Naive thymus-derived CD4-positive, alpha-beta T cell (primary cell): Measurements from ENCODE around the gene GPR78. TPM values are rescaled to one million over a fixed set of nuclear protein-coding genes. Genes with fewer than 3 reads are reported as not detected.

Experiments used
- ATAC-seq: fragments of 150-1000 bp; cut with Tn5 transposase; 2 replicates; pipeline ENCODE4 v1.10.0; 2021; ENCODE audit warnings: mild to moderate bottlenecking, moderate library complexity
- CTCF ChIA-PET: fragments of 350-600 bp; sonication (Branson Sonifier 250); formaldehyde crosslinking; loops from one replicate; lab custom pipeline; 2021; ENCODE audit warnings: antibody characterized with exemption; lab: Charles Lee
- POLR2A ChIA-PET: fragments of 350-600 bp; sonication (Branson Sonifier 250); formaldehyde crosslinking; loops from one replicate; lab custom pipeline; 2021; ENCODE audit warnings: antibody characterized with exemption, inconsistent platforms; lab: Charles Lee
- DNase-seq, 9 donors: peaks; one replicate each; pipeline versions ENCODE4 v3.0.0 to v3.0.0-alpha.2; 2020 to 2022; ENCODE audit warnings: mixed read lengths in 1 of 9
- H3K27ac ChIP-seq: one replicate; pipeline ENCODE4 v1.7.0; 2013; ENCODE audit warnings: mild to moderate bottlenecking, low read depth, low read length, moderate library complexity
- H3K27me3 ChIP-seq, 2 donors: one replicate each; pipeline ENCODE4 v1.7.0; 2013; ENCODE audit warnings: low read length in 2 of 2, mild to moderate bottlenecking in 2 of 2, moderate library complexity in 2 of 2; ENCODE audit not compliant: control insufficient read depth in 2 of 2, insufficient read depth in 2 of 2
- H3K36me3 ChIP-seq, 3 experiments: 1 replicate in 2 of 3; 2 replicates in 1 of 3; pipeline ENCODE4 v1.7.0; 2013; ENCODE audit warnings: low read length in 3 of 3, mild to moderate bottlenecking in 3 of 3, moderate library complexity in 1 of 3; ENCODE audit not compliant: insufficient read depth in 3 of 3, control insufficient read depth in 2 of 3
- H3K4me1 ChIP-seq, 2 donors: one replicate each; pipeline ENCODE4 v1.7.0; 2013; ENCODE audit warnings: low read length in 2 of 2, mild to moderate bottlenecking in 2 of 2, moderate library complexity in 1 of 2; ENCODE audit not compliant: control insufficient read depth in 2 of 2, insufficient read depth in 2 of 2
- H3K4me3 ChIP-seq: 2 replicates; pipeline ENCODE4 v1.7.0; 2013; ENCODE audit warnings: mild to moderate bottlenecking, low read length
- H3K9me3 ChIP-seq, 3 experiments: 1 replicate in 2 of 3; 2 replicates in 1 of 3; pipeline ENCODE4 v1.7.0; 2013; ENCODE audit warnings: low read length in 3 of 3; ENCODE audit not compliant: control insufficient read depth in 2 of 3
- H3K27ac Mint-ChIP-seq, 9 donors: one replicate each; pipeline ENCODE4 v1.8.0; 2020 to 2022; ENCODE audit warnings: mixed read lengths in 9 of 9, mild to moderate bottlenecking in 8 of 9, moderate library complexity in 5 of 9, inconsistent platforms in 2 of 9
- H3K27me3 Mint-ChIP-seq, 5 donors: one replicate each; pipeline ENCODE4 v1.8.0; 2021 to 2022; ENCODE audit warnings: mixed read lengths in 5 of 5, mild to moderate bottlenecking in 1 of 5
- H3K36me3 Mint-ChIP-seq, 5 donors: one replicate each; pipeline ENCODE4 v1.8.0; 2020 to 2022; ENCODE audit warnings: mixed read lengths in 5 of 5, mild to moderate bottlenecking in 3 of 5, inconsistent platforms in 1 of 5
- H3K4me1 Mint-ChIP-seq, 7 donors: one replicate each; pipeline ENCODE4 v1.8.0; 2020 to 2022; ENCODE audit warnings: mixed read lengths in 7 of 7, mild to moderate bottlenecking in 3 of 7, inconsistent platforms in 1 of 7
- H3K4me3 Mint-ChIP-seq, 10 donors: one replicate each; pipeline ENCODE4 v1.8.0; 2020 to 2022; ENCODE audit warnings: mild to moderate bottlenecking in 10 of 10, mixed read lengths in 10 of 10, moderate library complexity in 6 of 10, inconsistent platforms in 2 of 10
- H3K9me3 Mint-ChIP-seq, 11 donors: one replicate each; pipeline ENCODE4 v1.8.0; 2020 to 2022; ENCODE audit warnings: mixed read lengths in 11 of 11, mild to moderate bottlenecking in 4 of 11, inconsistent platforms in 1 of 11, moderate library complexity in 1 of 11
- intact Hi-C, 2 donors: fragments of 100-400 bp; cut with micrococcal nuclease; formaldehyde crosslinking; loops; one replicate each; pipeline ENCODE4 v1.15.1; 2023
- polyA plus RNA-seq, 2 donors: library from polyadenylated mRNA; unstranded; fragments of 300-500 nt; fragmentation: Illumina TruSeq; gene quantifications; one replicate each; pipeline ENCODE4 v1.2.3, GENCODE V29; 2021
- total RNA-seq, 6 experiments: library from RNA in 5 of 6; stranded (reverse) in 5 of 6; gene quantifications; 1 replicate in 5 of 6; 2 replicates in 1 of 6; pipeline ENCODE4 v1.2.3 and lab custom pipeline; 2021 to 2026

Gene GPR78
- total and polyA plus RNA-seq, 7 experiments from 2014 or later: not detected

DNA sequence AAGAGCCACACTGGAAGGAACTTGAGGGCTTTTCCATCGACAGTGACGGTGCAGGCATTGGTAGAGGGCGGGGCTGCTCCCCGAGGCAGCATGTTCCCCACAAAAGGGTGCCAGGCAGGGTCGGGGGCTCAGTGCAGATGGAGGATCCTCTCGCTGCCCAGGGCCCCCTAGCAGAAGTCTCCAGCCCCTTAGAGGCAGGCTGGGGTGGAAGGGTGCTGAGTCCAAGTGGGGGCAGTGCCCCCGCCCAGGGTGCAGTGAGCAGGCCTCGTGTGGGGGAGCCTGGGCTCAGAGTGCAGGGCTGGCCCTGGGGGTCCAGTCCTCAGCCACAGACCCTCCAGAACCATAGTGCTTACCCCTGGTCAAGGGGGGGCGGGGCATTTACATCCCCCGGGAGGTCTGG is 21.4 kb downstream of the GPR78 start:
- no peaks in the 10 kb centered on the region for H3K36me3 ChIP-seq
- no peaks in the 10 kb centered on the region for H3K4me1 ChIP-seq
- Mint-ChIP-seq H3K4me3 (no peak overlapping the region), H3K36me3 (no peaks in the 10 kb centered on the region), H3K27me3 (peaks cover 0 to 19% (median 0%) of the 10 kb centered on the region in 5 donors), H3K27ac (no peak overlapping the region), H3K4me1 (peaks cover 0 to 4% (median 0%) of the 10 kb centered on the region in 7 donors), H3K9me3 (no peaks in the 10 kb centered on the region)
- DNase-seq: no peak
- intact Hi-C loops: no loop called here
- ChIA-PET CTCF (no interaction called here), POLR2A (no interaction called here)
- no peaks in the 10 kb centered on the region for H3K27me3 ChIP-seq
- H3K27ac ChIP-seq: no peak overlapping the region
- ATAC-seq: no peak
- no peaks in the 10 kb centered on the region for H3K9me3 ChIP-seq
- no peak overlapping the region for H3K4me3 ChIP-seq

DNA sequence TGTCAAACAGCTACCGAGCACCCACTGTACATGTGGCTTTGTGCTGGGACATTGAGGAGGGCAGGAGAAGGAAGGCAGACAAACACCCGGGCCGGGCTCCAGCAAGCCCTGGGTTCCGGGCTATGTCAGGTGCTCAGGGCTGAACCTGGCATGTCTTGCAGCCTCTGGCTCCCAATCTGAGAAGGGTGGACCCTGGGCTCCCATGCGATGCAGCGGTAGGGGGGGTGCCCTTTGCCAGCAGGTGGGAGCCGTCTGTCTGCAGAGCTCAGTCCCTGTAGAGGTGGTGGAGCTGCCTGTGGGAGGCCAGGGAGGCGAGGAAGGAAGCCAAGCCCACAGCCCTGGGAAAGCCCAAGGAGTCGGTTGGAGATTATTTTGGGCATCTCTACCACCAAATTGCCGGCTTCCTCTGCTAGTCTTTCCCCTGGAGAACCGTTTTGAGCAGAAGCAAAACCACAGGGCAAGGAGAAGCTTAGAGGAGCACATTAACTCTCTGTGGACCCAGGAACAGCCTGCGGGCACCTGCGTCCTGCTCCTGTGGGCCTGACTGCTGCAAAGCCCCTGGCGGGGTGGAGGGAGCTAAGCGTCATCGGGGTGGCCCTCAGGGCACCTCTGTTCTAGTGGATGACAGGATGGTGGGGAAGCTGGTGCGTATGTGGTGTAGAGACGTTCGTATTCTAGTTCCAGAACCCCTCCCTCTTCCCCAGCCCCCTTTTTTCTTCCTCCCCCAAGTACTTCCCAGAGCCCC is 22.7 kb downstream of the GPR78 start:
- Mint-ChIP-seq H3K9me3 (no peaks in the 10 kb centered on the region), H3K27ac (no peak overlapping the region), H3K4me3 (no peak overlapping the region), H3K36me3 (no peaks in the 10 kb centered on the region), H3K27me3 (peaks cover 0 to 10% (median 0%) of the 10 kb centered on the region in 5 donors), H3K4me1 (peaks cover 0 to 4% (median 0%) of the 10 kb centered on the region in 7 donors)
- H3K4me3 ChIP-seq: no peak overlapping the region
- POLR2A ChIA-PET: no interaction called here
- H3K9me3 ChIP-seq: no peaks in the 10 kb centered on the region
- DNase-seq (no peak), ATAC-seq (no peak)
- H3K27ac ChIP-seq: no peak overlapping the region
- no peaks in the 10 kb centered on the region for H3K36me3 ChIP-seq
- CTCF ChIA-PET: no interaction called here
- intact Hi-C loops: no loop called here
- H3K4me1 ChIP-seq: no peaks in the 10 kb centered on the region
- no peaks in the 10 kb centered on the region for H3K27me3 ChIP-seq

DNA sequence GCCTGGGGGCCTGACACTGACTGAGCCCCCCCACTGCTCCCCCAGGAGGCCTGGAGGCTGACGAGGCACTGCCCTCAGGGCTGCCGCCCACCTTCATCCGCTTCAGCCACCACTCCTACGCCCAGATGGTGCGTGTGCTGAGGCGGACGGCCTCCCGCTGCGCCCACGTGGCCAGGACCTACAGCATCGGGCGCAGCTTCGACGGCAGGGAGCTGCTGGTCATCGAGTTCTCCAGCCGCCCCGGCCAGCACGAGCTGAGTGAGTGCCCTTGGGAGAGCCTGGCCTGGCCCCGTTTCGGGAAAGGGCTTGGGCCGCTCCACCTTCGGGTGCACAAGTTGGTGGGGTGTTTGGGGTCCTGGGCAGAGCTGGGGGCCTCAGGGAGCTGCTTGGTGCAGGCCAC is 23.7 kb downstream of the GPR78 start:
- H3K9me3 ChIP-seq: no peaks in the 10 kb centered on the region
- H3K27ac Mint-ChIP-seq: no peak overlapping the region
- no peaks in the 10 kb centered on the region for H3K36me3 ChIP-seq
- H3K4me3 ChIP-seq: no peak overlapping the region
- H3K4me1 Mint-ChIP-seq: peaks cover 0 to 4% (median 1%) of the 10 kb centered on the region in 7 donors
- H3K4me3 Mint-ChIP-seq: no peak overlapping the region
- POLR2A ChIA-PET: interaction anchor here (0.6 kb wide), 1 partner anchor 37 kb away, joined by 4 read pairs; no protein-coding TSS in a partner anchor
- H3K4me1 ChIP-seq: no peaks in the 10 kb centered on the region
- no peak for DNase-seq
- H3K27me3 Mint-ChIP-seq: peaks cover 0 to 12% (median 1%) of the 10 kb centered on the region in 5 donors
- intact Hi-C loops: no loop called here
- no peak overlapping the region for H3K27ac ChIP-seq
- ATAC-seq: no peak
- no peaks in the 10 kb centered on the region for H3K9me3 Mint-ChIP-seq
- no peaks in the 10 kb centered on the region for H3K27me3 ChIP-seq
- CTCF ChIA-PET: no interaction called here
- H3K36me3 Mint-ChIP-seq: no peaks in the 10 kb centered on the region

DNA sequence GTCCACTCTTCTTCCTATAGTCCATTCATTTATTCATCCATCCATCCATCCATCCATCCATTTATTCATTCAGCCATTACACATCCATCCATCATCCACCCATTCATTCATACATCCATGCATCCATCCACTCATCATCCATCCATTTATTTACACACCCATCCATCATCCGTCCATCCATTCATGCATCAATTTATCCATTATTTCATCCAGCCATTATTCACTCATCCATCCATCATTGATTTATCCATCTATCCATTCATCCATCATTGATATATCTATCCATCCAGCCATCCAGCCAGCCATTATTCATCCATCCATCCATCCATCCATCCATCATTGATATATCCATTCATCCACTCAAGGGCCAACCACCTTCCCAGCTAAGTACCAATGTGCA is 25.1 kb downstream of the GPR78 start:
- ChIA-PET CTCF (no interaction called here), POLR2A (no interaction called here)
- Mint-ChIP-seq H3K27ac (no peak overlapping the region), H3K9me3 (no peaks in the 10 kb centered on the region), H3K4me3 (no peak overlapping the region), H3K4me1 (peaks cover 0 to 6% (median 2%) of the 10 kb centered on the region in 7 donors), H3K36me3 (no peaks in the 10 kb centered on the region), H3K27me3 (peaks cover 0 to 12% (median 3%) of the 10 kb centered on the region in 5 donors)
- H3K9me3 ChIP-seq: no peaks in the 10 kb centered on the region
- no peak for ATAC-seq
- H3K4me1 ChIP-seq: no peaks in the 10 kb centered on the region
- H3K36me3 ChIP-seq: no peaks in the 10 kb centered on the region
- no peak overlapping the region for H3K4me3 ChIP-seq
- intact Hi-C loops: no loop called here
- no peak for DNase-seq
- no peak overlapping the region for H3K27ac ChIP-seq
- H3K27me3 ChIP-seq: no peaks in the 10 kb centered on the region

DNA sequence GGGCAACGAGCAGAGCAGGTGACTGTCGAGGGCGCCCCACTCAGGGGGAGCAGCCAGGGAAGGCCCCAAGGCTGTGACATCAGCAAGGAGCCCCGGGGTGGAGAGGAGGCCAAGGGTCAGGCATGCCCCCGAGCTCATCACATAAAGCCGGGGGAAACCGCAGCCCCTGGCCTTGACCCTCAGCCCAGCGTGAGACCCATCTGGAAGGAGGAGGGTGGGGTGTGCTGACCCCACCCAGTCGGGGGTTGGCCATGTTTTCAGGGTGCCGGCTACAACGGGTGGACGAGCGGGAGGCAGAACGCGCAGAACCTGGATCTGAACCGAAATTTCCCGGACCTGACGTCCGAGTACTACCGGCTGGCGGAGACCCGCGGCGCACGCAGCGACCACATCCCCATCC is 26.3 kb downstream of the GPR78 start:
- Histone ChIP-seq H3K4me1 (no peaks in the 10 kb centered on the region), H3K9me3 (no peaks in the 10 kb centered on the region), H3K27ac (no peak overlapping the region), H3K27me3 (no peaks in the 10 kb centered on the region), H3K36me3 (no peaks in the 10 kb centered on the region), H3K4me3 (no peak overlapping the region)
- ChIA-PET POLR2A (no interaction called here), CTCF (interaction anchor here (0.6 to 1.6 kb wide), 2 partner anchors 9 to 1050 kb away, joined by 5 read pairs; no protein-coding TSS in a partner anchor)
- peaks cover 0 to 12% (median 6%) of the 10 kb centered on the region in 5 donors for H3K27me3 Mint-ChIP-seq
- no peak overlapping the region for H3K4me3 Mint-ChIP-seq
- intact Hi-C loops: no loop called here
- no peak overlapping the region for H3K27ac Mint-ChIP-seq
- no peaks in the 10 kb centered on the region for H3K36me3 Mint-ChIP-seq
- no peaks in the 10 kb centered on the region for H3K9me3 Mint-ChIP-seq
- DNase-seq (no peak), ATAC-seq (no peak)
- H3K4me1 Mint-ChIP-seq: peaks cover 0 to 6% (median 2%) of the 10 kb centered on the region in 7 donors

DNA sequence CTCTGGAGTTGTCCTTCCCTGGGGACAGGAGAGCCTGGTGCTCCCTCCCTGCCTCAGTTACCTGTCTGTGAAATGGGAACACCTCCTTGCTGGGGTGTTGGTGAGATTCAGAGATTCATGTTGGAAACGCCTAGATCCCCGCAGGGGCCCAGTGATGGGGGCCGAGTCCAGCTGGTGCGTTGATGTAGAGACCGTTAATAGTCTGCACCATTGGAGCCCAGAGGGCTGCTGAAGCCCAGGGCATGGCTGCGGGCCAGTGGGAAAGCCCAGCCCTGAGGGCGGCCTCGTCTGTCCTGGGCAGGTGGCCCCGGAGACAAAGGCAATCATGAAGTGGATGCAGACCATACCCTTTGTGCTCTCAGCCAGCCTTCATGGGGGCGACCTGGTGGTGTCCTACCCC is 26.8 kb downstream of the GPR78 start:
- DNase-seq (no peak), ATAC-seq (no peak)
- H3K36me3 ChIP-seq: no peaks in the 10 kb centered on the region
- no peaks in the 10 kb centered on the region for H3K27me3 ChIP-seq
- intact Hi-C loops: no loop called here
- no peaks in the 10 kb centered on the region for H3K9me3 ChIP-seq
- Mint-ChIP-seq H3K4me3 (no peak overlapping the region), H3K4me1 (peaks cover 0 to 6% (median 2%) of the 10 kb centered on the region in 7 donors), H3K27me3 (peaks cover 0 to 16% (median 6%) of the 10 kb centered on the region in 5 donors), H3K27ac (no peak overlapping the region), H3K36me3 (no peaks in the 10 kb centered on the region), H3K9me3 (no peaks in the 10 kb centered on the region)
- no peak overlapping the region for H3K27ac ChIP-seq
- H3K4me1 ChIP-seq: no peaks in the 10 kb centered on the region
- CTCF ChIA-PET: interaction anchor here (0.6 to 1.6 kb wide), 2 partner anchors 9 kb away, joined by 3 to 5 read pairs; no protein-coding TSS in a partner anchor
- H3K4me3 ChIP-seq: no peak overlapping the region
- POLR2A ChIA-PET: no interaction called here
